PC-3 (cell line): Measurements from ENCODE around the gene SH3BP5L. TPM values are rescaled to one million over a fixed set of nuclear protein-coding genes. Genes with fewer than 3 reads are reported as not detected.

Experiments
- ATAC-seq: fragments of 200-7000 bp; cut with Tn5 transposase; 2 replicates; pipeline ENCODE4 v1.9.1; 2020; ENCODE audit warnings: mild to moderate bottlenecking, moderate library complexity
- BruUV-seq: library from RNA; stranded (reverse); fragments of 400-500 nt; replicated peaks from 2 replicates; lab custom pipeline; 2021; lab: Mats Ljungman, UMichigan
- CTCF ChIA-PET: fragments of 300-600 bp; sonication (Branson Sonifier 250); formaldehyde crosslinking; loops from one replicate; lab custom pipeline; 2022; ENCODE audit warnings: antibody characterized with exemption; lab: Charles Lee
- POLR2A ChIA-PET: fragments of 300-600 bp; sonication (Branson Sonifier 250); formaldehyde crosslinking; loops from one replicate; lab custom pipeline; 2022; ENCODE audit warnings: antibody characterized with exemption; ENCODE audit not compliant: unreplicated experiment; lab: Charles Lee
- DNase-seq: peaks from one replicate; pipeline ENCODE4 v3.0.0-alpha.2; 2015
- H2AFZ ChIP-seq: fragments of 300-600 bp; sonication (generic); 2 replicates; pipeline ENCODE4 v1.6.0; 2016; ENCODE audit warnings: antibody characterized with exemption, low read length
- H3F3A ChIP-seq: fragments of 300-600 bp; sonication (generic); one replicate; pipeline ENCODE4 v1.6.0; 2017; ENCODE audit warnings: antibody characterized with exemption, low read length, control low read depth, mild to moderate bottlenecking; ENCODE audit not compliant: unreplicated experiment
- H3K27ac ChIP-seq: fragments of 300-600 bp; sonication (generic); 2 replicates; pipeline ENCODE4 v1.5.1; 2016; ENCODE audit warnings: mild to moderate bottlenecking, low read length
- H3K27me3 ChIP-seq: fragments of 300-600 bp; sonication (generic); 2 replicates; pipeline ENCODE4 v1.6.1; 2016; ENCODE audit warnings: low read length, mixed read lengths
- H3K36me3 ChIP-seq: fragments of 300-600 bp; sonication (generic); 2 replicates; pipeline ENCODE4 v1.6.1; 2016; ENCODE audit warnings: low read depth, mixed run types, low read length, mixed read lengths
- H3K4me1 ChIP-seq: fragments of 300-600 bp; sonication (generic); 2 replicates; pipeline ENCODE4 v1.5.1; 2016; ENCODE audit warnings: low read length; ENCODE audit not compliant: insufficient read depth
- H3K4me2 ChIP-seq: fragments of 300-600 bp; sonication (generic); 2 replicates; pipeline ENCODE4 v1.6.0; 2016; ENCODE audit warnings: low read length
- H3K4me3 ChIP-seq: fragments of 300-600 bp; sonication (generic); 2 replicates; pipeline ENCODE4 v1.5.1; 2016; ENCODE audit warnings: mild to moderate bottlenecking, low read length, mixed read lengths
- H3K79me2 ChIP-seq: fragments of 300-600 bp; sonication (generic); 2 replicates; pipeline ENCODE4 v1.6.1; 2017; ENCODE audit warnings: low read length, mixed read lengths
- H3K9ac ChIP-seq: fragments of 300-600 bp; sonication (generic); 2 replicates; pipeline ENCODE4 v1.6.0; 2016; ENCODE audit warnings: mild to moderate bottlenecking, low read length
- H3K9me2 ChIP-seq: fragments of 300-600 bp; sonication (generic); replicated peaks from 2 replicates; pipeline ENCODE4 v1.6.1; 2016; ENCODE audit warnings: mixed run types, low read length, mixed read lengths
- H3K9me3 ChIP-seq: fragments of 300-600 bp; sonication (generic); 2 replicates; pipeline ENCODE4 v1.6.1; 2016; ENCODE audit warnings: low read length, mixed read lengths
- H4K20me1 ChIP-seq: fragments of 300-600 bp; sonication (generic); 2 replicates; pipeline ENCODE4 v1.6.1; 2016; ENCODE audit warnings: low read length, mixed read lengths
- EZH2 ChIP-seq: fragments of 300-600 bp; sonication (generic); IDR thresholded peaks from one replicate; pipeline ENCODE4 v1.6.1; 2017; ENCODE audit warnings: antibody characterized with exemption, mild to moderate bottlenecking, low read length; ENCODE audit not compliant: unreplicated experiment
- EZH2phosphoT487 ChIP-seq: fragments of 300-600 bp; sonication (generic); IDR thresholded peaks from 2 replicates; pipeline ENCODE4 v1.6.1; 2018; ENCODE audit warnings: mild to moderate bottlenecking, antibody characterized with exemption, low read length, borderline replicate concordance
- intact Hi-C: fragments of 100-400 bp; cut with micrococcal nuclease; formaldehyde crosslinking; loops from 2 replicates; pipeline ENCODE4 v1.9.0; 2023
- total RNA-seq: library from RNA; depleted of rRNA; stranded (reverse); fragments of >200 nt; gene quantifications from 2 replicates; pipeline ENCODE4 v1.2.3, GENCODE V29; 2014
- TF ChIP-seq, protein P1 (sequence below): fragments of 300-600 bp; sonication (generic); conservative IDR thresholded peaks from 2 replicates; pipeline ENCODE4 v1.5.1; 2017; ENCODE audit warnings: antibody characterized with exemption, low read depth, mild to moderate bottlenecking, low read length

SH3BP5L gene
- total RNA-seq, 1 experiment from 2014 or later = 63.5 TPM

DNA sequence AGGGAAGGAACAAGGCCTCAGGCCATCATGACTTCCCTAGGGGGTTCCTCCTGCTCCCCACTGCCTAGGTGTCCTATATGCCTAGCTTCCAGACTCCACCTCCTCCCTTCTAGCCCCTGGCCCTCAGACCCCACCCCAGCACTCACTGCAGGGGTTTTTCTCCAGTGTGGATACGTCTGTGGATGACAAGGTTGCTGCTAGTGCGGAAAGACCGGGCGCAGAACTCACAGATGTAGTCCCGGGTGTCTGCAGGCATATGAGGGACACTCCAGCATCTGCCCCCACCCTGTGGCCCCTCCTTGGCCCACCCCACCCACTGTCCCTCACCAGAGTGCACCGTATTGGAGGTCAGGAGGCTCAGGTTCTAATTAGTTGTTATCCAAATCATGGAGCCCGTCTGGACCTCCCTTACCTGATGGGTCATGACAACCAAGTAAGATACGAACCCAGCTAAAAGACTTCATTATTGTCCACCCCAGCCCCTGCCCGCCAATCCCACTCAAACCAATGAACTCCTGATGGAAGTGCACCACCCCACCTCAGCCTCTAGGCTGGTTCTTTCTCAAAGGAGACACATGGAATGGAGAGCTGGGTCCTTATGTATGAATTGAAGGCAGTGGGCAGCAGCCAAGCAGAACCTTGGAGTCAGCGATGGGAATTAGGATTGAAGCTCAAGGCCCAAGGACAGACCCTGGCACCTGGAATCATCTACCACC is 25.0 kb upstream of the SH3BP5L start:
- Histone ChIP-seq H3K4me1 (no peaks in the 10 kb centered on the region), H3K9me2 (no peaks in the 10 kb centered on the region), H3K27me3 (no peaks in the 10 kb centered on the region), H3K79me2 (0 out of 2 replicates have a peak, but pooled peaks cover 1% of the 10 kb centered on the region), H3K27ac (no peak overlapping the region), H3F3A (no peaks in the 10 kb centered on the region), H3K36me3 (peaks cover 80% of the 10 kb centered on the region), H3K4me2 (no peak overlapping the region), H2AFZ (no peak overlapping the region), H3K9me3 (no peaks in the 10 kb centered on the region), H4K20me1 (no peaks in the 10 kb centered on the region), H3K9ac (no peak overlapping the region), H3K4me3 (no peak overlapping the region)
- no TSS peak for BruUV-seq
- CTCF ChIA-PET = no interaction called here
- intact Hi-C loops = no loop called here
- DNase-seq (no peak), ATAC-seq (no peak; the same call in 1 of the 2 replicates)
- POLR2A ChIA-PET = no interaction called here
- TF ChIP-seq, protein P1, sequence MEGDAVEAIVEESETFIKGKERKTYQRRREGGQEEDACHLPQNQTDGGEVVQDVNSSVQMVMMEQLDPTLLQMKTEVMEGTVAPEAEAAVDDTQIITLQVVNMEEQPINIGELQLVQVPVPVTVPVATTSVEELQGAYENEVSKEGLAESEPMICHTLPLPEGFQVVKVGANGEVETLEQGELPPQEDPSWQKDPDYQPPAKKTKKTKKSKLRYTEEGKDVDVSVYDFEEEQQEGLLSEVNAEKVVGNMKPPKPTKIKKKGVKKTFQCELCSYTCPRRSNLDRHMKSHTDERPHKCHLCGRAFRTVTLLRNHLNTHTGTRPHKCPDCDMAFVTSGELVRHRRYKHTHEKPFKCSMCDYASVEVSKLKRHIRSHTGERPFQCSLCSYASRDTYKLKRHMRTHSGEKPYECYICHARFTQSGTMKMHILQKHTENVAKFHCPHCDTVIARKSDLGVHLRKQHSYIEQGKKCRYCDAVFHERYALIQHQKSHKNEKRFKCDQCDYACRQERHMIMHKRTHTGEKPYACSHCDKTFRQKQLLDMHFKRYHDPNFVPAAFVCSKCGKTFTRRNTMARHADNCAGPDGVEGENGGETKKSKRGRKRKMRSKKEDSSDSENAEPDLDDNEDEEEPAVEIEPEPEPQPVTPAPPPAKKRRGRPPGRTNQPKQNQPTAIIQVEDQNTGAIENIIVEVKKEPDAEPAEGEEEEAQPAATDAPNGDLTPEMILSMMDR = no peak
- TF ChIP-seq EZH2phosphoT487 = no peak
- no peak for TF ChIP-seq EZH2

DNA sequence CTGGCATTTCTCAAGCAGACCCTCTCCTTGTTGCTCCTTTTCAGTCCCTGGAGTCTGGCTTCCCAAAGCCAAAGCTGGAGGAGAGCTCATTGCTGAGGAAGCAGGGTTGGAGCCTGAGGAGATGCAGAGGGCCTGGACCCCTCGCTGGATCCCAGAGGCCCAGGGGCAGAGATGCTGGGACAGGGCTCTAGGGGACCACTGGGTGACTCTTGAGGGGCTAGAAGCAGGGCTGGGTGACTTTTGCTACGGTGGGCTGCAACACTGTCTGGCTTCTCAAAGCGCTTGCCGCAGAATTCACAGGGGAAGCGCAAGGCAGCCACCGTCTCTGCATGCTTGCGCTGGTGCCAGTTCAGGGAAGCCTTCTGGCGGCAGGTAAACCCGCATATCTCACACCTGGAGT is 24.4 kb upstream of the SH3BP5L start:
- H2AFZ ChIP-seq = no peak overlapping the region
- H4K20me1 ChIP-seq = no peaks in the 10 kb centered on the region
- no peak overlapping the region for H3K4me2 ChIP-seq
- POLR2A ChIA-PET = no interaction called here
- DNase-seq = no peak
- CTCF ChIA-PET = no interaction called here
- TF ChIP-seq EZH2 (no peak), EZH2phosphoT487 (no peak)
- TF ChIP-seq, protein P1 = no peak
- intact Hi-C loops = no loop called here
- no peak overlapping the region for H3K4me3 ChIP-seq
- H3K79me2 ChIP-seq = no peaks in the 10 kb centered on the region
- BruUV-seq = no TSS peak
- H3K9me3 ChIP-seq = no peaks in the 10 kb centered on the region
- no peaks in the 10 kb centered on the region for H3K4me1 ChIP-seq
- no peak overlapping the region for H3K9ac ChIP-seq
- no peak overlapping the region for H3K27ac ChIP-seq
- no peaks in the 10 kb centered on the region for H3K27me3 ChIP-seq
- H3K9me2 ChIP-seq = no peaks in the 10 kb centered on the region
- H3F3A ChIP-seq = no peaks in the 10 kb centered on the region
- peaks cover 84% of the 10 kb centered on the region for H3K36me3 ChIP-seq
- ATAC-seq = no peak

DNA sequence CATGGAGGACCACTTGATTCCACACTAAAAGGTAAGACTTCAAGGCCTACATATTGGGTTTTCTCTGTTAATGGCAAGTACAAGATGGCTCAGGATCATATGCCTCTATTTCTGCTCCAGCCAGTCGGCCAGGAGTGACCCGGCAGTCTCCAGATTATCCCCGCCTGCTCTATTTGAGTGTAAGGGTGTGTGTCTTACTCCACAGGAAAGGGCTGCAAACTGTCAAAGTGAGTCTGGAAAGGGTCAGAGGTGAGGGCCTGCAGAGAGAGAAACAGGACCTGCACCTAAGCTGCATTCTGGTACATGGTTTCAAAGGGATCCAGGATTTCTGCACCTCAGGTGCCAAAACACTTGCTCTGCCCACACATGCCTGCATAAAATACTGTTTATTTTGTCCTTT is 23.9 kb upstream of the SH3BP5L start:
- CTCF ChIA-PET = no interaction called here
- BruUV-seq = no TSS peak

More for the DNA sequence above, 23.9 kb upstream of the SH3BP5L start:
- Histone ChIP-seq H3K27me3 (no peaks in the 10 kb centered on the region), H4K20me1 (no peaks in the 10 kb centered on the region), H3K9me3 (no peaks in the 10 kb centered on the region), H3K27ac (no peak overlapping the region), H3K4me2 (no peak overlapping the region), H3K4me3 (no peak overlapping the region), H2AFZ (no peak overlapping the region), H3K9me2 (no peaks in the 10 kb centered on the region), H3K9ac (no peak overlapping the region), H3K36me3 (peaks cover 83% of the 10 kb centered on the region), H3K79me2 (no peaks in the 10 kb centered on the region), H3K4me1 (no peaks in the 10 kb centered on the region), H3F3A (no peaks in the 10 kb centered on the region)
- intact Hi-C loops = no loop called here
- no peak for TF ChIP-seq EZH2phosphoT487
- TF ChIP-seq EZH2 = no peak
- TF ChIP-seq, protein P1 = no peak
- peak; percentile 6; the same call in 1 of the 2 replicates for ATAC-seq
- no peak for DNase-seq
- POLR2A ChIA-PET = interaction anchor here (0.6 kb wide), 1 partner anchor 28 kb away, joined by 3 read pairs; no protein-coding TSS in a partner anchor
